Stimulated activated CD4-positive, alpha-beta T cell treated with anti-CD3 and anti-CD28 coated beads, Interleukin-12 subunit alpha, Interleukin-12 subunit beta, amount 100 ng/mL, for 48 hours (primary cell): Measurements from ENCODE around the gene PTPRN2.
"Not testable (repeated sequence)": the region's sequence is repeated elsewhere in the genome, so short reads cannot be mapped to it uniquely, and the experiment has no call there.

ENCODE experiments used
- DNase-seq, 3 donors: peaks; one replicate each; pipeline ENCODE4 v3.0.0-alpha.2; 2020; ENCODE audit warnings: low read depth in 2 of 3, low spot score in 1 of 3

The PTPRN2 gene

DNA sequence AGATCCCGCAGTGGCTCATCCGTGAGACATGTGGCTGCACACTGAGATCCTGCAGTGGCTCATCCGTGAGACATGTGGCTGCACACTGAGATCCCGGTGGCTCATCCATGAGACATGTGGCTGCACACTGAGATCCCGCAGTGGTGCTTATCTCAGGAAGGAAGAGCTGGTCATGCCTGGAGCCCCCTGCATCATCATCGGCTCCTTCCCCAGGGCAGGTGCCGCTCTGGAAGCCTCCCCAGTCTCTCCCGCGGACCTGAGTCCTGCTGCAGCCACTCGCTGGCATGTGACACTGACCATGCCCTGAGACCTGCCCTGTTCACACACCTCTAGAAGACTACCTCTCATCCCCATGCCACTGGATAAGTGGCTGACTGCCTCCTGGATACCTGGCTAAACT, 181.3 kb downstream of the PTPRN2 start:
- no peak for DNase-seq

DNA sequence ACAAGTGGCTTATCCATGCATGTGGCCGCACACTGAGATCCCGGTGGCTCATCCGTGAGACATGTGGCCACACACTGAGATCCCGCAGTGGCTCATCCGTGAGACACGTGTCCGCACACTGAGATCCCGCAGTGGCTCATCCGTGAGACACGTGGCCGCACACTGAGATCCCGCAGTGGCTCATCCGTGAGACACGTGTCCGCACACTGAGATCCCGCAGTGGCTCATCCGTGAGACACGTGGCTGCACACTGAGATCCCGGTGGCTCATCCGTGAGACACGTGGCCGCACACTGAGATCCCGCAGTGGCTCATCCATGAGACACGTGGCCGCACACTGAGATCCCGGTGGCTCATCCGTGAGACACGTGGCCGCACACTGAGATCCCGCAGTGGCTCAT, 181.9 kb downstream of the PTPRN2 start:
- not testable (repeated sequence) for DNase-seq

DNA sequence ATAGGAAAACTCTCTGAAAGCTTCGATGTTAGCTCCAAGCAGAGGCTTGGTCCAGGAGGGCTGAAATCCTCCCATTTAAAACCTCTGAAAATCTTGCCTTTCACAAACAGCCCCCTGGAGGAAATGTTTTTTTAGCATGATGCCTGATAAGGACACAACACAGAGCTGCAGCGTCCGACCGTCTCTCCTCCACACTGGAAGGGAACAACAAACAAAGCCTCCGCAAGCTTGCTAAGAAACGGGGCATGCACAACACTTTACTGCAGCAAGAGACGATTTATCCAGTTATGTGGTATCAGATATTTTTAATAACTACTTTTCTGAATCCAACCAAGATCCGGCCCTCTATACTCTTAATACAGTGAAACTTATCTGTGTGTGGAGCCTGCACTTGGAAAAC, 182.3 kb downstream of the PTPRN2 start:
- no peak for DNase-seq

DNA sequence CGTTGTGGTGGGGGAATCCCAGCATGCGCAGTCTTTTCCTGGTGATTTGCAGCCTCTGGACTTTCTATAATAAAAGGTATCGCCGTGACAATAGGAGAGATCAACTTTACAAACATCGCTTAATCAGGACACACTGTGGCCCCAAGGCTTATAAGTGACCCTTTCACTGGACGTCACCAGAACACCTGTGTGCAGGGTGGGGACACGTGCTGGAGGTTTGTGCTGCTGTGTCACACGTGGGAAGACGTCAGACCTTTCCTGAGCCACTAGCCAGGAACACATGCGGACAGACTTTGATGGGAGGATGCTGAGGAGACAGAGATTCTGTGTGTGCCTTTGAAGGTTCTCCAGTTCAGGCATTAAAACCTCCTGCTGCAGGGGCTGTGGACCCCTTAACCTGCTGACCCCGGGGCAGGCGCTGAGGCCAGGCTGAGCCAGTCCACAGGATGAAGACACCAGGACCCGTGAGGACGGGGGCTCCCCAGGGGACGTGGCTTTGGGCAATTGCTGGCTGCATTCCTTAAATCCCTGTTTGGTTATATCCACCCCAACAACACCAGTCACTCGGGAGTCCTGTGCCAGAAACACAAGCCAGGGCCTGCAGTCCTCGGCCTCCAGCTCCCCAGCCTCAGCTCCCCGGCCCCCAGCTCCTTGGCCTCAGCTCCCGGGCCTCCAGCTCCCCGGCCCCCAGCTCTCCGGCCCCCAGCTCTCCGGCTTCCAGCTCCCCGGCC, 183.4 kb downstream of the PTPRN2 start:
- DNase-seq = no peak

DNA sequence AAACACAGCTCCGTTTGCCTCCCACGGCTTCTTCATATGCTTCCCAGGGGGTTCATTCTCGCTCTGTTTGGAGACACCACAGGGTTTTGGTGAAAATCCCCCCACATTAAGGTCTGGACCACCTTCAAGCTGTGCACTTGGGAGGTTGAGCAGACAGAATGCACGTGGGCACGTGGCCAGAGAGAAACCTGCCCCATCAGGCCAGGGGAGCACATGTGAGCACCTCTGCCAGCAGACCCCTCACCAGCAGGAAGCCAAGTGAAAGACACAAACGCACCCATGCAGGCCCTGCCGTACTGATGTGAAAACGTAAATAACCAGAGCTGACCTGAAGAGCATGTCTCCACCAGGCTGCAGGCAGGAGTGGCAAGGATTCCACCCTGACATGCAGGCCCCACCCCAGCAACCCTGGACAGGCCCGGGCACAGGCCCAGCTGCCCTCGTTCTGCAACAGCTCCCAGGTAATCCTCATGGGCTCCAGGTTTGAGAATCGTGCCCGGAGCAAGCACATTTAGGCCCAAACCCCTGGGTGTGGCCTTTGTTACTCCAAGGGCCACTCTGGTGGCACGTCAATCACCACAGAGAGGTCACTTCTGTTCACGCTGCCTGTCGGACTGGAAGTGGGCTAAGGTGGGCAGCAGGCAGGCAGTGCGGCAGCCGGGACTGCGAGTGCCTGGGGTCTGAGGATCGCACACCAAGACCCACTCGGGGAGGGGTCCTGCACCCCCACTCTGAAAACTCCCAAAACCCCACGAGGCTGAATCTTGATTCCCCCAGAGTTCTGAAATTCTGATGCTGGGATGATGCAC, 184.4 kb downstream of the PTPRN2 start:
- no peak for DNase-seq

DNA sequence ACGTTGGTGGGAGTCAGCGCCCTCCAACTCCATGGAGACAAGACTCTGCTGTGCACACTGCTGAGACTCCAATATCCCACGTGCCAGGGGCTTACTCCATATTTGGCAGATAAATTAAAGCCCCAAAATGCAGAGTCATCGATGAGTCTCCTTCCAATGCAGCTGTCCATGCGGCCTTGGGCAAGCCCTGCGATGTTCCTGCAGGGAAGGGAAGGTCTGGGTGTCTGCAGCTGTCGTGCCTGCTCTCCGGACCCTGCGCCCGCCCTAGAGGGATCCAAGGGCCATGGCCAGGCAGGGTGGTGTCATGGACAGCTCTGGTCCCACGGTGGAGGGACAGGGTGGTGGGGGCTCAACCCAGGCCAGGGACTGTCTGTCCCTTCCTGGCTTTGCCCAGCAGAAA, 185.2 kb downstream of the PTPRN2 start:
- no peak for DNase-seq

DNA sequence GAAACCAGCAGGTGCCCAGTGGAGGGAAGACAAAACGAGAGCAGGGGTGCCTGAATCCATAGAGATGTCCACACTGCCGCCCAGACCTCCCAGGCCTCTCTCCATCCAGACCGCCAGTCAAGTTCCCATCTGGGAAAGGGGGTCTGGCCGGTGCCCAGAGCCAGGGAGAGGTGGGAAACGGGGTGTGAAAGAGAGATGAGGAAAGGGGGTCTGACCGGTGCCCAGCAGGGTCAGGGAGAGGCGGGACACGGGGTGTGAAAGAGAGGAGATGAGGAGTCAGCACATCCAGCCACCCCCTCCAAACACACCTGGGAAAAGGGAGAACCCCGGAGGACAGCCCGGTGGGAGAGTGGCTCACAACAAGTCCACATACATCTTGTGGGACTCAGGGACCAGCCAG, 185.8 kb downstream of the PTPRN2 start:
- DNase-seq = no peak

DNA sequence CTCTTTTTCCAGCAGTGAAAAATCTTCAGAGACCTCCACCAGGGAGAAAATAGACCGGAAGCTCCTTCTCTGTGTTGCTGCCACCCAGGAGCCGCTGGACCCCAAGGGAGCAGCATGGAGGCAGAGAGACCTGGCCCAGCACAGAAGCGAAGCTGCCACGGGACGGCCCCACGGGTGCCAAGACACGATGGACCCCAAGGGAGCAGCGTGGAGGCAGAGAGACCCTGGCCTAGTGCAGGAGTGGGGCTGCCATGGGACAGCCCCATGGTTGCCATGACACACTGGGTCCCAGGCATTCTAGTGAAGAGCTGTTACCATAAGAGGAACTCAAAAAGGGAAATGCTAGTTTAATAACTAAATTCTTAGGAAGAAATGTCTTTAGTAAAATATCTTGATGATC, 186.3 kb downstream of the PTPRN2 start:
- no peak for DNase-seq

DNA sequence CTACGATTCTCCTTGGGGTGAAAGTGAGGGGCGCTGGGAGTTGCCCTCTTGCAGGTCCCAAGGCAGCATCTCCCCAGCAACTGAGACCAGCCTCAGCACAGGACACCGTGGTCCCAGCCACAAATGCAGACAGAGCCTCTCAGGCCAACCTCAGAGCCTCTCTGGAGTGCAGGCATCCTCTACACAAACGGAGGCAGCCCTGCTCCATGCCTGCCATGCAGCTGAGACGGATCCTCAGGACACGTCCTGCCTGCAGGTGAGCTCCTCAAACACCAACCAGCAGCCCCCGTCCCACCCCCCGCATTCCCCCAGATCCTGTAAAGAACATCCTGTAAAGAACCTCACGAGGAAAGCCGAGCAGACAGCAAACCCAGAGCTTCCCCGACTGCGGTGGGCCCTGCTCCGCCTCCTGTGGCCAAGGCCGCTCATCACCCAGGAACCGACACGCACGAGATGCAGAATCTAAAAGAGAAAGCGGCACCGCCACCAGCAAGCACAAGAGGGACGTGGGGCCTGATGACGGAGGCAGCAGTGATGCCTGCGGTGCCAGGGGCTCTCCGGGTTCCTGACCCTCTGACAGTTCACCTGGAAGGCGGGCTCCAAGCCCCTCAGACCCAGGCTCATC, 186.9 kb downstream of the PTPRN2 start:
- DNase-seq = no peak

DNA sequence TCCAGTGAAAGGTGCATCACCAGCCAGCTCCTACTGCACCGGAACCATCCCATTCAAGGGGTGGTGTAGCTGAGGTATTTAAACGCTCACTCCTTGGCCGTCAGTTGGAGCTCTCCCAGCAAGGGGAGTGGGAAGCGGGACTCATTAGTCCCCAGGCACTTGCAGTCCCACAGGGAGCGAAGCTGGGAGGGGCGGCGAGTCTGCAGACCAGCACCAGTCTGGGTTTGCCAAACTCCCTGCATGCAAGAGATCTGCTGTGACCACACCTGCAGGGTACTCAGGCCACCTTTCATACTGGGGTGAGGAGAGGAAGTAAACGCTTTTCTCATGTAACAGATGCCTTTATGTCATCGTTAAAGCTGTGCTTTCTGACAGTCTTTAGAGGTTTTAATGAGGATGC, 187.9 kb downstream of the PTPRN2 start:
- no peak for DNase-seq

DNA sequence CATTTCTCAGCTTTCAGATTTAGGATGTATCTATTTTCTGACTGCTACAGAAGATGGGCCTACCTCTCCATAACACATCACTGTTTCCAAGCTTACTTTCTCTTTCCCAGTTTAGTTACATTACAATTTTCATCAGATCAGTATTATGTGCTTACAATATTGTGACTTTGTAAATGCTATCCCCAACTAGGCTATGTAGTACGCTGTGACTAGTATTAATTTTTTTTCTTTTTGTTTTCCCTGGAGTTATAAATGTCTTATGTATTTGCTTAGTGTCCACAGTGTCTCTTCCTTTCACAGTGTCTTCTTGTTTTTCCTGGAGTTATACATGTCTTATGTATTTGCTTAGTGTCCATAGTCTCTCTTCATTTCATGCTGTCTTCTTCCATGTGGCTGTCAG, 188.9 kb downstream of the PTPRN2 start:
- no peak for DNase-seq

DNA sequence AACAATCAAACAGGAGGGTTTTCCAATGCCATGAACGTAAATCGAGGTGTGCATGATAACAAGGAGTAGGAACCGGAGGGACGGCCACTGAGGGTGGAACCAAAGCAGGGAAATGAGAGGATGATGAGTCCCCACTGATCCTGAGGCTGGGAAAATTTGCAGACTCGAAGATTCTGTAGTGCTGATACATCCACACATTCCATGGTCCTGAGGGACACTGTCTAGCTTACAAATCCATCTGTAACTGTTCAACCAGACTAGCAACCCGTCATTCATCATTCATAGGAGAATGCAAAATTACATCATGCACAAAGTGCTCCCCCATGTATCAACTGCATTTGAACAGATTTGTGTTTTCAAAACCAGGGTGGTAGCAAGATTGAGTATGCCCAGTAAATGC, 189.7 kb downstream of the PTPRN2 start:
- no peak for DNase-seq

DNA sequence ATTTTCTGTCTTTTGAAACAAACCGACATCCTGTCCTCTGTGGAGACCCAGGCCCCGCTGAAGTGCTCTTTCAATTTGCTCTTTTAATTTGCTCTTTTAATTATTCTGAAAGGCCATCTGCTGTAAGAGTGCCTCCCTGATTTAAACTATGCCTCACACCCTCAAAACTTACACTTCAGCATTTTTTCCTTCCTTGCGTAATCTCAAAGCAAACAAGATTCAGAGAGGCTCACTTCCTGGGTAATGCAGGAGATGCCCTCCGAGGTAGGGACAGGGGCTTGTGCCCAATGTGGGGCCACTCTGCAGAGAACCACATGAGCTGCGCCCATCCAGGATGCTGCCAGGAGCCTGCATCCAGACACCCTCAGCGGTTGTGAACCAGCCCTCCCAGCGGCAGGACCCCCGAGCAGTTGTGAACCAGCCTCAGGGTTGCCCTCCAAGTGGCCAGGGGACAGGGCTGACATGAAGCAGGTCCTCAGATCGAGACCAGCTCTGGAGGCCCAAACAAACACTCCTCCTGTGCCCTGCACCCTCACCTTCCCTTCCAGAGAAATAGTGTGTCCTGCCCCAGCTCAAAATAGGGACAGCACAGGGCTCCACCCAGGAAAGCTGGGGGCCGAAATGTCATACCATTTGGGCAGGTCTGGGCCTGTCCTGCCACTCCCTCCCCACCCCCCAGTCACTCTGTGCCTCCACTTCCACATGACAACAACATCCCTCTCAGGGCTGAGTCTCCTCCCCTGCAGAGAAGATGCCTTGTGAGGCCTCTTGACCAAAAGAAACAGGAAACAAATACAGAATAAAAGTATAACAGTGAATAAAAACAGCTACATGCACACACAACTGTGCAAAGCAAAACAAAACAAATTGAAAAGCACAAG, 190.4 kb downstream of the PTPRN2 start:
- DNase-seq = no peak

DNA sequence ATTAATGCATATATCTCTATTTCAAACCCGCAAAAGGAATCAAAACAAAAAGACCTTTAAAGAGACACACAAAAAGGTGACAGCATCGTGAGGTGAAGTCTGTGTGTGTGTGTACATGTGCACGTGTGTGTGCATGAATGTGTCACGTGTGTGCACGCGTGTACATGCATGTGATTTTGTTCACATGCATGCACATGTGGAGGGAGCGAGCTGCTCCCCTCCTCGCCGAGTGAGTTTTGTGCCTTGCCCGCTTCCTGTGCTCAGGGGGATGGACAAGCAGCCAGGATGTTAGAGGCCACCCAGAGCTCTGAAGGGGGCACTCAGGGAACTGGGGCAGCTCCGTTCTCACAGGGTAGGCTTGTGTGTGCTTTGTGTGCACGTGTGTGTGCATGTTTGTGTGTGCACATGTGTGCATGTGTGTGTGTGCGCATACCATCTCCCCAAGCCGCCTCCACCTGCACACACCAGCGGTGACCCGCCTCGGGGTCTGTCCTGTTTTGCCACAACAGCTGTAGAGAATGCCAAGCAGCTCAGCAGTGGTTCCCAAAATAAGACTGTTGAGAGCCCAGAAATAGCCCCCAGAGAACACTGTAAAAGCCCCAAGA, 191.2 kb downstream of the PTPRN2 start:
- no peak for DNase-seq

DNA sequence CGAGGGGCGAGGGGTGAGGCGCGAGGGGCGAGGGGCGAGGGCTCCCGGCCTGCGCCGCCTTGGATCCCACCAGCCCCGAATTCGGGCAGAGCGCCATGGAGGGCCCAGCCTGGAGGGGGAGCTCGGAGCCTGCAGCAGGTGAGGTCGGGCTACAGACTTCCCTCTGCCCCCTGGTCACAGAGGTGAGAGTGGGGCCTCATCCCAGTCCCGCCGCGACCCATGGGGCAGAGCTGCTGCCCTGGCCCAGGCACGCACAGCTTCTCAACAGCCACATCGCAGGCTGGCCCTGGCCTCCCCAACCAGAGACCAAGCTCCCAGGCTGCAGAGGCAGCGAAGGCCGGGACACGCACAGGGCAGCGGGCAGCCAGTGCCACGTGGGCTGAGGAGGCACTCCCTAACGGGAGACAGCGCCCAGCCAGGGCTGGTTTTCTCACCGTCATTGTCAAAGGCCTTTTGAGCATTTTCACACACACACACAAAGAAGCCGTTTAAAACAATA, 191.8 kb downstream of the PTPRN2 start:
- no peak for DNase-seq

DNA sequence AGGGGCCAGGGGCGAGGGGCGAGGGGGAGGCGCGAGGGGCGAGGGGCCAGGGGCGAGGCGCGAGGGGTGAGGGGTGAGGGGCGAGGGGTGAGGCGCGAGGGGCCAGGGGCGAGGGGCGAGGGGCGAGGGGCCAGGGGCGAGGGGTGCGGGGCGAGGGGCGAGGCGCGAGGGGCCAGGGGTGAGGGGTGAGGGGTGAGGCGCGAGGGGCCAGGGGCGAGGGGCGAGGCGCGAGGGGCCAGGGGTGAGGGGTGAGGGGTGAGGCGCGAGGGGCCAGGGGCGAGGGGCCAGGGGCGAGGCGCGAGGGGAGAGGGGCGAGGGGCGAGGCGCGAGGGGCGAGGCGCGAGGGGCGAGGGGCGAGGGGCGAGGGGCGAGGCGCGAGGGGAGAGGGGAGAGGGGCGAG, 192.3 kb downstream of the PTPRN2 start:
- DNase-seq = no peak

DNA sequence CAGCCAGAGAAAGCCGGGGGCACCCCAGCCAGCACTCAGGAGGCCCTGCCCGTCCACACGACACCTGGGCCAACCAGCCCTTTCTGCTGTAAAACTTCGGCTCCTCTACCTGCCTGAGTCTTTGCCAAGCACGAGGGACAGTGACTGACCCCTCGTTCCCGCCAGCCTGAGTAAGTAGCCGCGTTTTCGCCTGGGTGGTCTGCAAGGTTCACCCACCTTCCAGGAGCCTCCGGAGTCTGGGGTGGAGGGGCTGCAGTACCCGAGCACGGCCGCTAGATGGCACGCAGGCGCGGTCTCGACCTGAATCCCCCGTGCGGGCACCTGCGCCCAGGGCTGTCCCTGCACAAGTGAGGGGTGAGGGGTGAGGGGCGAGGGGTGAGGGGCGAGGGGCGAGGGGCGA, 192.7 kb downstream of the PTPRN2 start:
- peak; percentile 11 to 53 (median 15) for DNase-seq

DNA sequence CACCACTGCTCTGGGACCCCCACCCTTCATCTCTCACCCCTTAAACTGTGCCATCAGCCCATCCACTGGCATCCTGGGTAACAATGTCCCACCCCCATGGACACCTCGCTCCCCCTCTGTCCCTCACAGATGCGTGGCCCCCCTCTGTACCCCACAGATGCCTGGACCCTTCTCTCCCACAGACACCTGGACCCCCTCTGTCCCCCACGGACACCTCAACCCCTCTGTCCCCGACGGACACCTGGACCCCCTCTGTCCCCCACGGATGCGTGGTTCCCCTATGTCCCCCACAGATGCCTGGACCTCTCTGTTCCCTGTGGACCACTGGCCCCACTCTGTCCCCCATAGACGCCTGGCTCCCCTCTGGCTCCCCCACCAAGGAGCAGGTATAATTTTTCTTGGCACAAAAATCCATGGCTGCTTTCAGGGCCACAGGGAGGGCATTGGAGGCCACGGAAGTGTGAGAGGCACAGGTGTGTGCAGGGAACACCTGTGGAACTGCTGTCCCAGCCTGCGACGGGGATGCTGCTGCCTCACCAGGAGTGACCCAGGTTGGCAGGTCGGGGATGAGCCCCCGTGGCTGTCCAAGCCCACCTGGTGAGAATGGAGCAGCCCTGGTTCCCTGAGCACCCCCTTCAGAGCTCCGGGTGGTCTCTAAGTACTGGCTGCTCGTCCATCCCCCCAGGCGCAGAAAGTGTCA, 193.5 kb downstream of the PTPRN2 start:
- DNase-seq = no peak

DNA sequence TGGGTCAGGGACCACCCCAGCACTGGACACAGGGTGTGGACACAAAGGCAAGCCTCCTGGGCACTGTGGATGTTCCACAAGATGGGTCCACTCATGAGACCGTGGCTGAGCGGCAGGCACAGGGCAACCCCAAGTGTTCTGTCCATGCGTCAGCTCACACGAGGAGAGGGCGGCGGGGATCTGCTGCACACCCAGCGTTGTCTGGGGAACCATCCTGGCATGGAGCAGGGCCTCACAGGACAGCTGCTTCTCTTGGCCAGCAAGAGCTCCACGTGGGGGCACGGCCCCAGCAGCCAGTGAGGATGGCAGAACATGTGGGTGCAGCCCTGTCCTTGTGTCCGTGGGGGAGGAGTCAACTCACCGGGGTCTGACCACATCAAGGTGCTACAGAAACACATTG, 195.4 kb downstream of the PTPRN2 start:
- DNase-seq = no peak

DNA sequence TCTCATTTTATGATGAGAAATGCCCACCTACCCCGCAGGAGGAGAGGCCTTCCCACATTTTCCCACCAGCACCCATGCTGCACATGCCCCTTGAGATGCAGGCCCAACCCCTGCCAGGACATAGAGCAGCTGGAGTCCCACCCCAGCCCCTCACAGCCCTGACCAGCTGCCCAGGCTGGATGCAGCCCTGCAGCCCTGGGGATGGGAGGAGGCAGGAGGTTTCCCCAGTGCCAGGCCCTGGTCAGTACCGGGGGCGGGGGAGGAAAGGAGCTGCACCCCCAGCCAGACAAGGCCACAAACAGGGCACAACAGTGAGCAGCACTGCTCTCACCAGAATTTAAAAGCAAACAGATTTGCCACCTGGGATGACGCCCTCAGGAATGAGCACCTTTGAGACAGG, 196.1 kb downstream of the PTPRN2 start:
- DNase-seq = no peak
